Measurements from ENCODE around the gene N4BP2L2. TPM values are rescaled to one million over a fixed set of nuclear protein-coding genes. Genes with fewer than 3 reads are reported as not detected.

The N4BP2L2 gene
- total and polyA plus RNA-seq, 7 donors, result 22.0 to 232 (median 160) TPM

DNA sequence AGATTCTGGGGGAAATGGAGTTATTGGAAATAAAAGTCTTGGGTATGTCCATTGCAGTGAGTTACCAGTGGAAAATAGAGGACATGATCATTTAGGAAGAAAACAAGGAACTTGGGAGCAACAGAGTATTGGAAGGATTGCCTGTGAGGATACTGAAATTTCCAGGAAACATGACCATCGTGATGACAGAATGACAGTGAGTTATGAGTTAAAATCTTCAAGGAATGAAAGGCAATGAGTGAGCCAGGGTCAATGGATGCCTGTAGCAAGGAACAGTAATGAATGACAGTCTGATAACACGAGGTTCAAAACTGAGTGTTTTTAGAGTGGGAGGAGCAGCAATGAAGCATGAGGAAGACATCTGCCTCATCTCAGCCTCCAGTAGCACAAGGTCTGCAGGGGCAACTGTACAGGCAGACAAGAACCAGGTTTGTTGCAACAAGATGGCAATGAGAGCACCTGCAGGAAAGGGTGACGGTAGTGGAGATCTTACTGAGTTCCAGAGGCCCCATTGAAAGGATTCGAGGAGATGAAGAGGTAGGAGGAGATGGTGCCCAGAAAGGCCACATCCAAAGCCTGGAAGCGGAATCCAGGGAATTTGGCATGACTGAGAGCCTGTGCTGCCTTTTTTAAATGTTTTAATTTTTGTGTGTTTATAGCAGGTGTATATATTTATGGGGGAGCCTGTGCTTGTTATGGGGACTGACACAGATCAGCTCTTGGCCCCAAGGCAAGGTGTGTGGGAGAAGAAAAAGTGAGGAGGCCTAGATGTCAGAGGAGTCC lies 154.6 kb downstream of the N4BP2L2 start:
- WGBS, 2 donors, result 89 to 90% methylated on average over 5 of the region's 5 CpGs
- no peaks in the 10 kb centered on the region for H3K27me3 ChIP-seq
- no peaks in the 10 kb centered on the region for H3K4me1 ChIP-seq
- H3K27ac ChIP-seq, result no peak overlapping the region
- TF ChIP-seq EP300 (IDR thresholded peaks at IDR 0.05), result no peak
- TF ChIP-seq POLR2A (IDR thresholded peaks at IDR 0.05), result no peak
- intact Hi-C loops (cut with DNase I), result loop anchor here (5.0 kb wide), 1 partner anchor 198 kb away; no protein-coding TSS in a partner anchor
- DNase-seq, result no peak
- no peak overlapping the region for H3K4me3 ChIP-seq
- H3K9me3 ChIP-seq, result no peaks in the 10 kb centered on the region
- no peaks in the 10 kb centered on the region for H3K36me3 ChIP-seq

Small RNA genes lying within 50 kb of the gene (small RNA-seq; reads per million reads assigned to genes)
- 0 reads per million in 3 donors for gene RF00190

Other genes with a start within 250 kb of the N4BP2L2 start
- gene ZAR1L, start 223.4 kb downstream of the N4BP2L2 start, total RNA-seq, result not detected
- not detected for gene ZAR1L, start 223.4 kb downstream of the N4BP2L2 start, polyA plus RNA-seq
- gene BRCA2, start 223.3 kb downstream of the N4BP2L2 start, total RNA-seq, result 1 to 10 TPM in 1 of 4 donors, under 1 TPM in 3; 0.49 to 1.1 (median 0.63) TPM
- 1 to 10 TPM in 1 of 3 donors, under 1 TPM in 1, not detected in 1; 0.23 to 2.4 TPM for gene BRCA2, start 223.3 kb downstream of the N4BP2L2 start, polyA plus RNA-seq
- 10 to 100 TPM; 17.7 to 34.9 (median 20.9) TPM for gene N4BP2L1, start 110.7 kb downstream of the N4BP2L2 start, total RNA-seq
- 10 to 100 TPM in 1 of 3 donors, 1 to 10 TPM in 2; 7.8 to 13.2 (median 8.8) TPM for gene N4BP2L1, start 110.7 kb downstream of the N4BP2L2 start, polyA plus RNA-seq
- gene PDS5B, start 47.7 kb upstream of the N4BP2L2 start, total RNA-seq, result 10 to 100 TPM; 52.8 to 65.0 (median 59.9) TPM
- gene PDS5B, start 47.7 kb upstream of the N4BP2L2 start, polyA plus RNA-seq, result 10 to 100 TPM in 1 of 3 donors, 1 to 10 TPM in 2; 3.6 to 10.9 (median 5.1) TPM